Measurements from ENCODE around the gene ARHGAP22.

The ARHGAP22 gene

GRCh38 chr10:48506147-48506917, 98.5 kb downstream of the ARHGAP22 start:
- no peak overlapping the region for H3K4me3 Mint-ChIP-seq
- H3K27me3 Mint-ChIP-seq = no peaks in the 10 kb centered on the region
- H3K9me3 Mint-ChIP-seq = no peaks in the 10 kb centered on the region
- H3K27ac Mint-ChIP-seq = no peak overlapping the region
- no peaks in the 10 kb centered on the region for H3K36me3 Mint-ChIP-seq (ENCODE audit: low read depth)
- no peaks in the 10 kb centered on the region for H3K4me1 Mint-ChIP-seq (ENCODE audit: low read depth)

- H3K4me1 Mint-ChIP-seq (ENCODE audit: low read depth) = peaks cover 4% of the 10 kb centered on the region
- no peaks in the 10 kb centered on the region for H3K27me3 Mint-ChIP-seq
- H3K9me3 Mint-ChIP-seq = no peaks in the 10 kb centered on the region
- no peak overlapping the region for H3K27ac Mint-ChIP-seq
- H3K4me3 Mint-ChIP-seq = no peak overlapping the region
- no peaks in the 10 kb centered on the region for H3K36me3 Mint-ChIP-seq (ENCODE audit: low read depth)
These were observed 99.3 kb downstream of the ARHGAP22 start for GRCh38 chr10:48505394-48506112.

GRCh38 chr10:48504141-48504885, 100.6 kb downstream of the ARHGAP22 start:
- Mint-ChIP-seq H3K4me3 (no peak overlapping the region), H3K9me3 (no peaks in the 10 kb centered on the region), H3K27ac (no peak overlapping the region), H3K4me1 (ENCODE audit: low read depth) (peaks cover 4% of the 10 kb centered on the region), H3K36me3 (ENCODE audit: low read depth) (no peaks in the 10 kb centered on the region), H3K27me3 (no peaks in the 10 kb centered on the region)

GRCh38 chr10:48503293-48503911, 101.5 kb downstream of the ARHGAP22 start:
- Mint-ChIP-seq H3K27me3 (no peaks in the 10 kb centered on the region), H3K27ac (no peak overlapping the region), H3K4me3 (no peak overlapping the region), H3K9me3 (no peaks in the 10 kb centered on the region), H3K36me3 (ENCODE audit: low read depth) (no peaks in the 10 kb centered on the region), H3K4me1 (ENCODE audit: low read depth) (peaks cover 4% of the 10 kb centered on the region)

- no peak overlapping the region for H3K27ac Mint-ChIP-seq
- no peak overlapping the region for H3K4me3 Mint-ChIP-seq
- H3K27me3 Mint-ChIP-seq = no peaks in the 10 kb centered on the region
- H3K9me3 Mint-ChIP-seq = no peaks in the 10 kb centered on the region
- no peaks in the 10 kb centered on the region for H3K36me3 Mint-ChIP-seq (ENCODE audit: low read depth)
- peaks cover 4% of the 10 kb centered on the region for H3K4me1 Mint-ChIP-seq (ENCODE audit: low read depth)
These were observed 102.1 kb downstream of the ARHGAP22 start for GRCh38 chr10:48502791-48503190.

GRCh38 chr10:48501787-48502771, 102.8 kb downstream of the ARHGAP22 start:
- H3K9me3 Mint-ChIP-seq = no peaks in the 10 kb centered on the region
- H3K27me3 Mint-ChIP-seq = no peaks in the 10 kb centered on the region
- H3K36me3 Mint-ChIP-seq (ENCODE audit: low read depth) = no peaks in the 10 kb centered on the region
- H3K27ac Mint-ChIP-seq = no peak overlapping the region
- H3K4me3 Mint-ChIP-seq = no peak overlapping the region
- peaks cover 4% of the 10 kb centered on the region for H3K4me1 Mint-ChIP-seq (ENCODE audit: low read depth)

GRCh38 chr10:48501226-48501625, 103.6 kb downstream of the ARHGAP22 start:
- H3K4me3 Mint-ChIP-seq = no peak overlapping the region
- no peaks in the 10 kb centered on the region for H3K27me3 Mint-ChIP-seq
- no peak overlapping the region for H3K27ac Mint-ChIP-seq
- no peaks in the 10 kb centered on the region for H3K9me3 Mint-ChIP-seq
- no peaks in the 10 kb centered on the region for H3K36me3 Mint-ChIP-seq (ENCODE audit: low read depth)
- peaks cover 4% of the 10 kb centered on the region for H3K4me1 Mint-ChIP-seq (ENCODE audit: low read depth)

GRCh38 chr10:48500771-48501170, 104.1 kb downstream of the ARHGAP22 start:
- Mint-ChIP-seq H3K27ac (no peak overlapping the region), H3K36me3 (ENCODE audit: low read depth) (no peaks in the 10 kb centered on the region), H3K4me3 (no peak overlapping the region), H3K27me3 (no peaks in the 10 kb centered on the region), H3K4me1 (ENCODE audit: low read depth) (peaks cover 4% of the 10 kb centered on the region), H3K9me3 (no peaks in the 10 kb centered on the region)

- Mint-ChIP-seq H3K27ac (no peak overlapping the region), H3K27me3 (peaks cover 10% of the 10 kb centered on the region), H3K4me3 (no peak overlapping the region), H3K36me3 (ENCODE audit: low read depth) (no peaks in the 10 kb centered on the region), H3K9me3 (no peaks in the 10 kb centered on the region), H3K4me1 (ENCODE audit: low read depth) (peaks cover 10% of the 10 kb centered on the region)
These were observed 105.8 kb downstream of the ARHGAP22 start for GRCh38 chr10:48498940-48499510.

- Mint-ChIP-seq H3K27me3 (peaks cover 10% of the 10 kb centered on the region), H3K9me3 (no peaks in the 10 kb centered on the region), H3K27ac (no peak overlapping the region), H3K4me3 (no peak overlapping the region), H3K36me3 (ENCODE audit: low read depth) (no peaks in the 10 kb centered on the region), H3K4me1 (ENCODE audit: low read depth) (peaks cover 11% of the 10 kb centered on the region)
These were observed 106.8 kb downstream of the ARHGAP22 start for GRCh38 chr10:48497780-48498770.

- H3K27me3 Mint-ChIP-seq = peaks cover 10% of the 10 kb centered on the region
- peaks cover 11% of the 10 kb centered on the region for H3K4me1 Mint-ChIP-seq (ENCODE audit: low read depth)
- no peaks in the 10 kb centered on the region for H3K36me3 Mint-ChIP-seq (ENCODE audit: low read depth)
- no peak overlapping the region for H3K27ac Mint-ChIP-seq
- H3K9me3 Mint-ChIP-seq = no peaks in the 10 kb centered on the region
- H3K4me3 Mint-ChIP-seq = no peak overlapping the region
These were observed 107.8 kb downstream of the ARHGAP22 start for GRCh38 chr10:48496831-48497779.
